UCSD-AML1 (cell line): ENCODE measurements around the gene FOXP1.

Experiments used
- DNase-seq: peaks from one replicate; lab custom pipeline; 2025; ENCODE audit not compliant: unreplicated experiment; lab: John Stamatoyannopoulos, UW

Gene FOXP1

GRCh38 chr3:71587958-71588357 is 4.4 kb upstream of the FOXP1 start:
- DNase-seq = no peak

- no peak for DNase-seq
Observed at GRCh38 chr3:71586810-71587242, 3.3 kb upstream of the FOXP1 start.

DNA sequence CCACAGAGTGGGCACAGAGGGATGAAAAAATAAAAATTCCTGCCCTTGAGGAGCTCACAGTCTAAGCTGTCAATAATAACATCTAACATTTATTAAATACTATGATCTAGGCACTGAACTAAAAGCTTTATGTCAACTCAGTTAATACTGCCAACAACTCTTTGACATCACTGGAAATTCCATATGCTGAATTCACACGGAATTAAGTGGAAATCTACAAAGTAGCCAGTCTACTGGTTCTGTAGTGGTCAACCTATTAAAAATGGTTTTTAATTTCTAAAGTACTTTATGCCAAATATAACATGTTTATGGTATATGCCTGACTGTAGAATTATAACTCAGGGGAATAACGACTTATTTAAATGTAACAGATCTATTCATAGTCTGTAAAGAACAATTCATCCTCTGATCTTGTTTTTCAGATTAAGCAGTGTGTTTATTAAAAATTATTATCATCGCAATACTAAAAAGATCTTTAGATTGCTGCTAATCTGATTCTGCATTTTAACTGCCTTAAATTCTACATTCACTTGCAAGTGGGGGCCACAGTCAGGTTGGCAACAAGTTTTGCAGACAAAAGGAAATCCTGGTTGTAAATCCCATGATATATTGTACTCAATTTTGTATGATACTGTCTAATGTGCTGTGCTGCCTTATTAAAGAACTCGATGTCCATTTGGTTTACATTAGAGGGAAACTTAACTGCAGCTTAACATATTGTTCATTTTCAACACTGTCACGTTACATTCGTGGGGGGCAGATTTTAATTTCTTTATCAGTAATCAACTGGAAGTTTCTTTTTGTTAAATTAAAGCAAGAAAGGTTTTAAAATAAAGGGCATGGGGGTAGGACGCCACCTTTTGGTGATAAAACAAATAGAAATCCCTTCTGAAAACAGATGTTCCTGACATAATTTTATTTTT is 2.6 kb upstream of the FOXP1 start:
- DNase-seq = no peak

- peak; percentile 25 for DNase-seq
Observed at GRCh38 chr3:71585131-71585530, 1.6 kb upstream of the FOXP1 start.

GRCh38 chr3:71584394-71585011 is 975 bp upstream of the FOXP1 start:
- peak; percentile 63 for DNase-seq

GRCh38 chr3:71582612-71583565 is 639 bp downstream of the FOXP1 start:
- peak; percentile 80 for DNase-seq

- DNase-seq = peak; percentile 78
Observed at GRCh38 chr3:71582036-71582611, 1.4 kb downstream of the FOXP1 start.

DNA sequence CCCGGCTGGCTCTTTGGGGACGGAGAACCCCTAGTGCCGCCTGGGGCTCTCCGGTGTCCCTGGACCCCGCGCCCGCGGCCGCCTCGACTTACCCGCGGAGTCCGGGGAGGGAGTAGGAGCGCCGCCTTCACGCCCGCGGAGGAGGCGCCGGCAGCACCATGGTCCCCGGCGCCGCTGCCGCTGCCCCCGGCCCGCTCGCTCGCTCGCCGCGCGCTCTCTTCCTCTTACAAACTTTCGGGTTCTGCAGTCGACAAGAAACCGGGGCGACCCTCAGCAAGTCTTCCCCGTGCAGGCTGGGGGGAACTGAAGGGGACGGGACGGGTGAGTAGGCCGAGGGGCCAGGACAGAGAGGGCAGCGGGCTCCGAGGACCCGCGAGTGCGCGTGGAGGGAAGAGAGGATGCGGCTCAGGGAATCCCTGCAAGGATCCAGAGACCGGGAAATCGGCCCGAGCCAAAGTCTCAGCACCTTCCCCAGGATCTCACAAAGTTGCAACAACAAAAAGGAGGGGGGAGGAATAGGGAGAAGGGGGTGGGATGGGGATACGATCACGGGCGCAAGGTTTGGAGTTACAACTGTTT is 2.0 kb downstream of the FOXP1 start:
- DNase-seq = peak; percentile 60

DNA sequence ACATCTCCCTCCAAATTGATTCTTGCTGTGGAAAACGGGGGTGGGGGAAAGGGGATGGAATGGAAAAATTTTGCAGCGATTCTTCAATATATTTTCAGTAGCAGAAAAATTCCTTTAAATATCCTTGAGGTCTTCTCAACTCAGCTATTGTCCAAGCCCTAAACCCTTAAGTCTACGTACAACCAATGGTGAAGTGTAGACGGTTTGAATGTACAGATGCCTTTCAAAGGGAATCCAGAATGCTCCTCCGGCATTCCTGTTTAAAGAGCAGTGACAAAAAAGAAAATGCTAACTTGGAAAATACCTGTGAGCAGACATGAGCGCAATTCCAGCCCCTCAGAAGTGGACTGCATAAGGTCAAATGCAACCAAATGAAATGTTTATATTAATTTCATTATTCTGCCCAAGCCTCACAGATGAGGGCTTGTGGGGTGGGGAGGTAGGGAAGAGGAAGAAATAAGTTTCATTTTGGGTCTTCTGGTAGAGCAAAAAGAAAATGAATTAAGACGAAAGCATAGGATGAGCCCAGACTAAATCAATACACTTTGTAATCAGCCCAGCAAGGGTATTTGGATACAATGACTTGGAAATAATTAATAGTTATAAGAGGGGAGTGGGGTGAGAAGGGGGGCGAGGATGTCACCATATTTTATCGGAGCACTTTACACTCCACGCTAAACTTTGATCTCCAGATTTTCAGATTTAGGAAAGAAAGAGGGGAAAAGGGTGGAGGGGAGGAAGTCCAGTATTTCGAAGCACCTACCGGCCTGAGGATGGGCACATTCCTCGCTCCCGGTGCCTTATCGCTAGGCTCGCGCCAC is 2.7 kb downstream of the FOXP1 start:
- DNase-seq = no peak

GRCh38 chr3:71579935-71580406 is 3.6 kb downstream of the FOXP1 start:
- DNase-seq = peak; percentile 39

GRCh38 chr3:71579326-71579934 is 4.1 kb downstream of the FOXP1 start:
- no peak for DNase-seq

DNA sequence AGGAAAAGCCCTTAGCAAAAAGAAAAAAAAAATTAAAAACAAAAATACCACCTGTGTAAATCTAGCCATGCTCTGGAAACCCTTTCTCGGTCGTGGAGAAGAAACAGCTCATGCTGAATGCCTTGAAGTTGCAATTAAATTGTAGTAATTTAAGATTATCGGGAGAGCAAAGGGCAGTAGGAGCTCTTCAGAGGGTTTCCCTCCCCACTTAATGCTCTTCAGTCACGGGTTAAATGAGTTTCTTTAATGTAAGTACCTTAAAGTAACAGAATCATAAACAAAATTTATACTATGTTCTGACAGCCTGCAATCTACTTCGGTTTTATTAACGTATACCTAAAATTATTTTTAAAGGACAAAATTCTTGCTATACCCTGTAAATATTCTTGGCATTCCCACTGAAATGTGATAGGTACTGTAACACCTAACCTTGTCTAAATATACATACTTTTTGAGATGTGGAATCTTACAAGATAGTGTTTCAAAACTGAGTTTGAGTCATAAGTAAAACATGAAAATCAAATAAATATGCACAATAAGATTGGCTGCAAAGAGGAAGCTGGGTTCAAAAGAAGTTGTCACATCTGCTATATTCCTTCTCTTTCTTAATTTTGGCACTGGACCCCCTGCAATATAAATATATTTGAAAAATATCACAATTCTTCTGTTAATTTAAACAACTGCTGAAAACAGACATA is 5.3 kb downstream of the FOXP1 start:
- DNase-seq = no peak

DNA sequence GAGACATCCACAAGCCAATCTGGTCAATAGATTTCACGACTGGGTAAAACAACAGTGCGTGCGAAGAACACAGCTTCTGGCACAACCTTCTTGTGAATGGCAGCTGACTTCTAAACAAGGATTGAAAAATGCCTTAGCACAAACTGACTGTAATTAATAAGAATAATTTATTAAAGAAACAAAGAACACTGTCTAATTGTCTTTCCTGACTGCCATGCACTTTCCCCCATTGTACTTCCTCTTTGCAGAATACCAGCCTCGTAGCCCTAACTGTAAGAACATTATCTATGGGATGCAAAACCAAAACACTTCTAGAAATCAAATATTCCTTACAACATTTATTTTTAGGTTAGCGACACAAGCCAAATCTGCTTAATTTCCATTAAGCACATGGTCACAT is 6.5 kb downstream of the FOXP1 start:
- no peak for DNase-seq

- no peak for DNase-seq
Observed at GRCh38 chr3:71575433-71575832, 8.1 kb downstream of the FOXP1 start.

GRCh38 chr3:71573181-71573580 is 10.3 kb downstream of the FOXP1 start:
- DNase-seq = no peak

GRCh38 chr3:71570546-71570945 is 13.0 kb downstream of the FOXP1 start:
- no peak for DNase-seq

DNA sequence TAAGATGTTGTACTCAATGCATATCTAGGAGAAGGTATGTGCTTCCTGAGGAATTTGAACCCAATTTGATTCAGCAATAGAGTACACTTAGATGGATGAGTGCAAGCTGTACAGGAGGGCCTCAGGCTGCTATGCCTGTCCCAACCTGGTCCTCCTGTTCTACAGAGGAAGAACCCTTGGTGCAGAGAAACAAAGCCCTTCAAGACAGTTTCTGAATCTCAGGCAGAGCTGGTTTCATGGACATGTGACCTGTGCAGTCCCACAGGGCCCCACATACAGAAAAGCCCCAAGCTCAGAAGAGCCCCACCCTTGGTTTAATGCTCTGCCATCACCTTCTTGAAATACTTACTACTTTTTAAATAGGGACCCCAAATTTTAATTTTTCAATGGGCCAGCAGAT is 15.3 kb downstream of the FOXP1 start:
- DNase-seq = no peak

- no peak for DNase-seq
Observed at GRCh38 chr3:71566776-71567175, 16.8 kb downstream of the FOXP1 start.

- DNase-seq = no peak
Observed at GRCh38 chr3:71565976-71566375, 17.6 kb downstream of the FOXP1 start.
